Epithelial cell of esophagus (primary cell): ENCODE data around the gene BCL6B.

Source experiments
- DNase-seq: peaks from one replicate; pipeline ENCODE4 v3.0.0; 2010; ENCODE audit warnings: low read depth
- H3K4me3 ChIP-seq: 2 replicates; pipeline ENCODE4 v1.5.1; 2011; ENCODE audit warnings: mild to moderate bottlenecking, low read length, control low read depth
- CTCF ChIP-seq: IDR thresholded peaks from 2 replicates; pipeline ENCODE4 v1.5.1; 2011; ENCODE audit warnings: low read depth, mild to moderate bottlenecking, low read length, control low read depth, inconsistent platforms; ENCODE audit not compliant: insufficient read depth; ENCODE audit errors: missing control alignments

Gene BCL6B

DNA sequence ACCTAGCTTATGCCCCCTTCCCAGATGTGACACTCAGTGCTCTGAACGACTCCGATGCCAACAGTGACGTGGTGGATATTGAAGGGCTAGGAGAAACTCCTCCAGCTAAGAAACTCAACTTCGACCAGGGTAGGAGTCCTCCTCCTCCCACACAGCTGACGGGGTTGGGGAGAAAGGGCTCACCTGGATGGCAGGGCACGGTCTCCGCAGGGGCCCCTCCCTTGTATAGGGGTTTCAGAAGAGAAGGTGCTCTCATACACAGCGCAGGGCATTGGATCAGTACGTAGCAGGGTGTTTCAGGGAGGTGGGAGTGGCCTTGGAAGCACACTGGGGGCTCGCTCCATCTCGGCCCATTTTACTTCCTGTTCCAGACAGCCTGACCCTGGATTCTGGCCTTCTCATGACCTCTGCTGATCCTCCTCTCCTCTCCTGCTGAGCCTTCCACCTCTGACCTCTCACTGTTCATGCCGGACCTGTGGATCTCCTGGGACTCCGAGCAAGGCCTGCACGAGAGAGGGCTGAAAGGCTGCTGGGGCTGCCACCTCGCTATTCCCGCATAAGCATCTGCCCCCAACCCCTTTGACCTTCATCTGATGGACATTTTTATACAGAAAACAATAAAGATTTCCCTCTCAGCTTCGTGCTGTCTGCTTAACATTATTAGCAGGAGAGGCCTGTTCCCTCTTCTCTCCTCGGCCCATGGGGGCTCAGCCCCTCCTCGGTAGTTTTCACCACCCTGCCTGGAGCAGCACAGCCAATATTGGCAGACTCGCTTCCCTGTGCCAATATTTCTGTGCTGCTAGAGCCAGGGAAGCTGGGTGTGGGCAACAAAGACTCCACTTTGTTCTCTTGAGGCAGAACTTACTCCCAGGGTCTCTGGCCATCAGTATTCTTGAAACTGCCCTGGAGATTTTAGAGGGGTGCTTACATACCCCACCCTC is 5.7 kb upstream of the BCL6B start:
- TF ChIP-seq CTCF: no peak

DNA sequence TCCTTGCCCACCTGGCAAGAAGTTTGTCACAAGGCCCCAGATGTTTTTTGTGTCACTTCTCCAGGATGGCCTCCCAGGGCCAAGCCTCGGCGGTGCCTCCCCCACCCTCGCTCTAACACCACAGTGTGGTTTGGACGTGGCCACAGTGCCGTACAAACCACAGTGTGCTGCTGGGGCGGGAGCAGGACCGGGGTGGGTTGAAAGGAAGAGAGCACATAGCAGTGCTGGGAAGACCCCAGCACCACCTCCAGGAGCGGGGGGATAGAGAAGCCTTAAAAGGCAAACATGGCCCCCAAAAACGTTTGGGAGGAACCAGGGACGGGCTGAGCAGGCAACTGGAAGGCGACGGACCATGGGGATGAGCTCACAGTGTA is 5.0 kb upstream of the BCL6B start:
- TF ChIP-seq CTCF: no peak
- DNase-seq: no peak
- no peak overlapping the region for H3K4me3 ChIP-seq

More for the DNA sequence above, 5.7 kb upstream of the BCL6B start:
- H3K4me3 ChIP-seq: no peak overlapping the region
- DNase-seq: no peak

GRCh38 chr17:7018331-7018964 is 4.4 kb upstream of the BCL6B start:
- H3K4me3 ChIP-seq: no peak overlapping the region
- DNase-seq: no peak
- no peak for TF ChIP-seq CTCF

- no peak for TF ChIP-seq CTCF
- DNase-seq: no peak
- H3K4me3 ChIP-seq: no peak overlapping the region
These were observed 3.5 kb upstream of the BCL6B start for GRCh38 chr17:7019367-7019766.

GRCh38 chr17:7019839-7020519 is 2.9 kb upstream of the BCL6B start:
- DNase-seq: no peak
- H3K4me3 ChIP-seq: peak overlapping the region; percentile 37
- no peak for TF ChIP-seq CTCF

DNA sequence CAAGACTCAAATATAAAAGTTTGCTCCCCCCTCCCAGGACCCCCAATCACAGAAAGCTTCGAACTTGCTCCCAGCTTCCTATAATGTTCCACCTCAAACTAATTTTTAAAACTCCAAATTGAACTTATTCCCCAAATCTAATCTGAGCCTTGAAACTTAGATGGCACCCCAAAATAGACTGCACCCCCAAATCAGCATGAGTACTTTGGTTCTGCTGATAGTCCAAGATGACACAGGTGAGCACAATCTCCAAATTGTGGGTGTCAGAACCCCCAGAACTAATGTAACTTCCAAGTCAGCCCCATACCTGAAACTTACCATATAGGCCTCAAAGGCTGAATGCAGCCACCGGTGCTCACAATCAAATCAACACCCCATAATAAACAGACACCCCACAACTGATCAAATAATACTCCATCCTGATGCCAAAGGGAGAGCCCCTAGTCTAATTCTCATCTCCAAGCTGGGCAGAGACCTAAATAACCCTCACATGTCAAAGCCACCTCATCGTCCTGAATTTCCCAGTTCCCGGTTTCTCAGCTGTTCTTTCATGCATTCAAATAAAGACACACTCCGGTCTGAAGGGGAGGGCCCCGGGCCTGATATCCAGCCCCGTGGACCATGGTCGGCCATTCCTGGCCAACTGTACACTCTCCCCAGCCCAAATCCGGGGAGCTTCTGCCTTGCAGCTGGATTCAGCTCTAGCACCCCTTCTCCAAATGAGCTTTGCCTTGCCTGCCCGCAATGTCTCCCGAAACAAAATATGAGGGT is 1.8 kb upstream of the BCL6B start:
- TF ChIP-seq CTCF: no peak
- H3K4me3 ChIP-seq: no peak overlapping the region
- no peak for DNase-seq
